ENCODE results near the gene FMN2. TPM values are rescaled to one million over a fixed set of nuclear protein-coding genes. Genes with fewer than 3 reads are reported as not detected.
"Not testable (repeated sequence)": the region's sequence is repeated elsewhere in the genome, so short reads cannot be mapped to it uniquely, and the experiment has no call there.

The FMN2 gene
- total RNA-seq, 1 experiment from 2014 or later = not detected

GRCh38 chr1:240319998-240320397, 228.3 kb downstream of the FMN2 start:
- TF ChIP-seq, protein P1, sequence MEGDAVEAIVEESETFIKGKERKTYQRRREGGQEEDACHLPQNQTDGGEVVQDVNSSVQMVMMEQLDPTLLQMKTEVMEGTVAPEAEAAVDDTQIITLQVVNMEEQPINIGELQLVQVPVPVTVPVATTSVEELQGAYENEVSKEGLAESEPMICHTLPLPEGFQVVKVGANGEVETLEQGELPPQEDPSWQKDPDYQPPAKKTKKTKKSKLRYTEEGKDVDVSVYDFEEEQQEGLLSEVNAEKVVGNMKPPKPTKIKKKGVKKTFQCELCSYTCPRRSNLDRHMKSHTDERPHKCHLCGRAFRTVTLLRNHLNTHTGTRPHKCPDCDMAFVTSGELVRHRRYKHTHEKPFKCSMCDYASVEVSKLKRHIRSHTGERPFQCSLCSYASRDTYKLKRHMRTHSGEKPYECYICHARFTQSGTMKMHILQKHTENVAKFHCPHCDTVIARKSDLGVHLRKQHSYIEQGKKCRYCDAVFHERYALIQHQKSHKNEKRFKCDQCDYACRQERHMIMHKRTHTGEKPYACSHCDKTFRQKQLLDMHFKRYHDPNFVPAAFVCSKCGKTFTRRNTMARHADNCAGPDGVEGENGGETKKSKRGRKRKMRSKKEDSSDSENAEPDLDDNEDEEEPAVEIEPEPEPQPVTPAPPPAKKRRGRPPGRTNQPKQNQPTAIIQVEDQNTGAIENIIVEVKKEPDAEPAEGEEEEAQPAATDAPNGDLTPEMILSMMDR (IDR thresholded peaks at IDR 0.05; ENCODE audit: insufficient read depth in 1 of 2, low read depth in 1 of 2, low read length in 1 of 2, severe bottlenecking in 1 of 2, unreplicated experiment in 1 of 2) = no peak
- H3K4me3 Mint-ChIP-seq (ENCODE audit: unreplicated experiment) = no peak overlapping the region
- POLR2A ChIA-PET = no interaction called here

DNA sequence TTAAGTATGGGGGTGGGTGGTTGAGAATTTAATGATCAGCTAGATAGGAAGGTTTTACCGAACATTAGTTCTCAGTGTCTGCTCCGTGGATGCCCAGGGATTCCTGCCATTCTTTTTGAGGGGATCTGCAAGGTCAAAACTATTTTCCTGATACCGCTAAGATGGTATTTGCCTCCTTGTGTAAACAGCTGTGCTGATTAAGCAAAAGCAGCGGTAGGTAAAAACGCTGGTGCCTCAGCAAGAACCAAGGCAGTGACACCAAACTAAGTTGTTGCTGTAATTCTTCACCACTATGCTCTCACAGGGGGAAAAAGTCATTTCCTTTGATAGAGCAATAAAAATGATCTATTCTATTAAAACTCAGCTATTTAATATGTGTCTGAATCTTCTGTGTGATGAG, 229.0 kb downstream of the FMN2 start:
- ChIA-PET CTCF (no interaction called here), POLR2A (no interaction called here)
- Histone ChIP-seq H3K4me1 (no peaks in the 10 kb centered on the region), H3K36me3 (ENCODE audit: control insufficient read depth, insufficient read depth, low read length) (no peaks in the 10 kb centered on the region), H3K9me3 (no peaks in the 10 kb centered on the region), H3K27me3 (replicated peaks; ENCODE audit: control insufficient read depth, insufficient read depth, low read length) (no peaks in the 10 kb centered on the region), H3K4me3 (ENCODE audit: low read depth, low read length) (no peak overlapping the region)
- no peak for DNase-seq
- TF ChIP-seq, protein P1 (IDR thresholded peaks at IDR 0.05; ENCODE audit: insufficient read depth in 1 of 2, low read depth in 1 of 2, low read length in 1 of 2, severe bottlenecking in 1 of 2, unreplicated experiment in 1 of 2) = no peak
- intact Hi-C loops (cut with micrococcal nuclease; ENCODE audit: unreplicated experiment) = no loop called here
- Mint-ChIP-seq H3K36me3 (ENCODE audit: insufficient read depth, unreplicated experiment) (no peaks in the 10 kb centered on the region), H3K27me3 (ENCODE audit: insufficient read depth, unreplicated experiment) (peaks cover 35% of the 10 kb centered on the region), H3K4me1 (ENCODE audit: low read depth, unreplicated experiment) (no peaks in the 10 kb centered on the region), H3K9me3 (ENCODE audit: unreplicated experiment) (no peaks in the 10 kb centered on the region), H3K4me3 (ENCODE audit: unreplicated experiment) (no peak overlapping the region), H3K27ac (ENCODE audit: unreplicated experiment) (no peak overlapping the region)
- no TSS peak for BruUV-seq (replicated peaks)

More at GRCh38 chr1:240319998-240320397, 228.3 kb downstream of the FMN2 start:
- Mint-ChIP-seq H3K4me1 (ENCODE audit: low read depth, unreplicated experiment) (no peaks in the 10 kb centered on the region), H3K36me3 (ENCODE audit: insufficient read depth, unreplicated experiment) (no peaks in the 10 kb centered on the region), H3K27ac (ENCODE audit: unreplicated experiment) (no peak overlapping the region), H3K9me3 (ENCODE audit: unreplicated experiment) (no peaks in the 10 kb centered on the region), H3K27me3 (ENCODE audit: insufficient read depth, unreplicated experiment) (peaks cover 35% of the 10 kb centered on the region)
- H3K4me1 ChIP-seq = no peaks in the 10 kb centered on the region
- no peaks in the 10 kb centered on the region for H3K36me3 ChIP-seq (ENCODE audit: control insufficient read depth, insufficient read depth, low read length)
- no peaks in the 10 kb centered on the region for H3K9me3 ChIP-seq
- CTCF ChIA-PET = no interaction called here
- no peak for DNase-seq
- no peak overlapping the region for H3K4me3 ChIP-seq (ENCODE audit: low read depth, low read length)
- no peaks in the 10 kb centered on the region for H3K27me3 ChIP-seq (replicated peaks; ENCODE audit: control insufficient read depth, insufficient read depth, low read length)
- intact Hi-C loops (cut with micrococcal nuclease; ENCODE audit: unreplicated experiment) = no loop called here
- BruUV-seq (replicated peaks) = no TSS peak

- no TSS peak for BruUV-seq (replicated peaks)
- H3K4me3 ChIP-seq (ENCODE audit: low read depth, low read length) = no peak overlapping the region
- ChIA-PET POLR2A (no interaction called here), CTCF (no interaction called here)
- H3K9me3 ChIP-seq = no peaks in the 10 kb centered on the region
- H3K4me1 ChIP-seq = no peaks in the 10 kb centered on the region
- no peak for DNase-seq
- Mint-ChIP-seq H3K27me3 (ENCODE audit: insufficient read depth, unreplicated experiment) (peaks cover 27% of the 10 kb centered on the region), H3K36me3 (ENCODE audit: insufficient read depth, unreplicated experiment) (no peaks in the 10 kb centered on the region), H3K9me3 (ENCODE audit: unreplicated experiment) (no peaks in the 10 kb centered on the region), H3K4me3 (ENCODE audit: unreplicated experiment) (no peak overlapping the region), H3K27ac (ENCODE audit: unreplicated experiment) (no peak overlapping the region), H3K4me1 (ENCODE audit: low read depth, unreplicated experiment) (no peaks in the 10 kb centered on the region)
- TF ChIP-seq, protein P1 (IDR thresholded peaks at IDR 0.05; ENCODE audit: insufficient read depth in 1 of 2, low read depth in 1 of 2, low read length in 1 of 2, severe bottlenecking in 1 of 2, unreplicated experiment in 1 of 2) = no peak
- no peaks in the 10 kb centered on the region for H3K36me3 ChIP-seq (ENCODE audit: control insufficient read depth, insufficient read depth, low read length)
- H3K27me3 ChIP-seq (replicated peaks; ENCODE audit: control insufficient read depth, insufficient read depth, low read length) = no peaks in the 10 kb centered on the region
- intact Hi-C loops (cut with micrococcal nuclease; ENCODE audit: unreplicated experiment) = no loop called here
Observed at GRCh38 chr1:240322943-240323342, 231.3 kb downstream of the FMN2 start.

- DNase-seq; BruUV-seq (replicated peaks); H3K27me3 ChIP-seq (replicated peaks; ENCODE audit: control insufficient read depth, insufficient read depth, low read length); H3K36me3 ChIP-seq (ENCODE audit: control insufficient read depth, insufficient read depth, low read length); CTCF ChIA-PET; intact Hi-C loops (cut with micrococcal nuclease; ENCODE audit: unreplicated experiment); H3K9me3 ChIP-seq; H3K27ac Mint-ChIP-seq (ENCODE audit: unreplicated experiment); H3K4me1 ChIP-seq; H3K9me3 Mint-ChIP-seq (ENCODE audit: unreplicated experiment); H3K36me3 Mint-ChIP-seq (ENCODE audit: insufficient read depth, unreplicated experiment); H3K4me1 Mint-ChIP-seq (ENCODE audit: low read depth, unreplicated experiment); H3K27me3 Mint-ChIP-seq (ENCODE audit: insufficient read depth, unreplicated experiment); H3K4me3 Mint-ChIP-seq (ENCODE audit: unreplicated experiment); H3K4me3 ChIP-seq (ENCODE audit: low read depth, low read length); POLR2A ChIA-PET: not testable (repeated sequence)
Observed at GRCh38 chr1:240328382-240328781, 236.7 kb downstream of the FMN2 start.
